ENCODE data around the gene BTBD2.

- TF ChIP-seq TAF1 (IDR thresholded peaks at IDR 0.05; ENCODE audit: borderline replicate concordance, insufficient read depth, low read length), result no peak
- TF ChIP-seq SIN3A (IDR thresholded peaks at IDR 0.05; ENCODE audit: borderline replicate concordance, insufficient read depth, low read length), result no peak
- TF ChIP-seq POLR2AphosphoS5 (IDR thresholded peaks at IDR 0.05; ENCODE audit: low read depth, low read length), result no peak
Measured at GRCh38 chr19:2059422-2060201, 44.1 kb upstream of the BTBD2 start.

All from PFSK-1 (cell line).